H9 (cell line): ENCODE data around the gene ZMIZ1. TPM values are rescaled to one million over a fixed set of nuclear protein-coding genes. Genes with fewer than 3 reads are reported as not detected.

Source experiments
- DNase-seq: peaks from one replicate; pipeline ENCODE4 v3.0.0-alpha.2; 2017
- H2AFZ ChIP-seq: one replicate; pipeline ENCODE4 v1.6.1; 2013; ENCODE audit warnings: mild to moderate bottlenecking, low read length, control low read depth, moderate library complexity
- H2AK5ac ChIP-seq: 2 replicates; pipeline ENCODE4 v1.6.1; 2013; ENCODE audit warnings: low read length, control low read depth, mixed read lengths; ENCODE audit not compliant: insufficient read length
- H2BK120ac ChIP-seq: one replicate; pipeline ENCODE4 v1.6.1; 2013; ENCODE audit warnings: low read depth, mild to moderate bottlenecking, low read length, control low read depth, inconsistent platforms; ENCODE audit not compliant: poor library complexity, severe bottlenecking
- H2BK12ac ChIP-seq: 2 replicates; pipeline ENCODE4 v1.6.1; 2013; ENCODE audit warnings: low read length, control low read depth, mixed read lengths, low read depth; ENCODE audit not compliant: insufficient read length
- H2BK15ac ChIP-seq: 2 replicates; pipeline ENCODE4 v1.6.1; 2013; ENCODE audit warnings: low read depth, low read length, control low read depth
- H2BK20ac ChIP-seq: one replicate; pipeline ENCODE4 v1.6.1; 2013; ENCODE audit warnings: low read depth, mild to moderate bottlenecking, low read length, control low read depth, inconsistent platforms; ENCODE audit not compliant: poor library complexity, severe bottlenecking
- H2BK5ac ChIP-seq: 2 replicates; pipeline ENCODE4 v1.6.1; 2013; ENCODE audit warnings: low read length, control low read depth, mixed read lengths; ENCODE audit not compliant: insufficient read length
- H3K14ac ChIP-seq: 2 replicates; pipeline ENCODE4 v1.6.1; 2013; ENCODE audit warnings: low read length, control low read depth; ENCODE audit not compliant: insufficient read depth
- H3K18ac ChIP-seq: 2 replicates; pipeline ENCODE4 v1.6.1; 2013; ENCODE audit warnings: low read depth, mild to moderate bottlenecking, mixed read lengths, low read length, control low read depth; ENCODE audit not compliant: insufficient read length
- H3K23ac ChIP-seq: 2 replicates; pipeline ENCODE4 v1.6.1; 2013; ENCODE audit warnings: low read length, control low read depth, mixed read lengths, low read depth; ENCODE audit not compliant: insufficient read length
- H3K23me2 ChIP-seq: 2 replicates; pipeline ENCODE4 v1.6.1; 2013; ENCODE audit warnings: low read depth, mild to moderate bottlenecking, mixed read lengths, low read length, control low read depth; ENCODE audit not compliant: insufficient read length, poor library complexity, severe bottlenecking
- H3K27ac ChIP-seq: 2 replicates; pipeline ENCODE4 v1.5.1; 2013; ENCODE audit warnings: low read length, control low read depth, mixed read lengths, low read depth; ENCODE audit not compliant: insufficient read length
- H3K27me3 ChIP-seq: 2 replicates; pipeline ENCODE4 v1.6.1; 2013; ENCODE audit warnings: low read length, control low read depth, inconsistent platforms; ENCODE audit not compliant: insufficient read depth
- H3K4ac ChIP-seq: 2 replicates; pipeline ENCODE4 v1.6.1; 2013; ENCODE audit warnings: low read depth, mild to moderate bottlenecking, control low read depth, inconsistent platforms, low read length, moderate library complexity
- H3K4me1 ChIP-seq: 2 replicates; pipeline ENCODE4 v1.6.1; 2013; ENCODE audit warnings: low read length, control low read depth, inconsistent platforms; ENCODE audit not compliant: insufficient read depth
- H3K4me2 ChIP-seq: 2 replicates; pipeline ENCODE4 v1.6.1; 2013; ENCODE audit warnings: low read length, control low read depth, mixed read lengths; ENCODE audit not compliant: insufficient read length, insufficient read depth
- H3K56ac ChIP-seq: 2 replicates; pipeline ENCODE4 v1.6.1; 2013; ENCODE audit warnings: low read depth, mild to moderate bottlenecking, mixed read lengths, low read length, control low read depth; ENCODE audit not compliant: insufficient read length
- H3K79me1 ChIP-seq: 2 replicates; pipeline ENCODE4 v1.6.1; 2013; ENCODE audit warnings: low read depth, mild to moderate bottlenecking, moderate library complexity, low read length, control low read depth, inconsistent platforms; ENCODE audit not compliant: insufficient read depth, poor library complexity, severe bottlenecking
- H3K79me2 ChIP-seq: 2 replicates; pipeline ENCODE4 v1.6.1; 2013; ENCODE audit warnings: low read length, control low read depth, inconsistent platforms; ENCODE audit not compliant: insufficient read depth
- H3K9ac ChIP-seq: 2 replicates; pipeline ENCODE4 v1.6.1; 2013; ENCODE audit warnings: low read length, control low read depth, mixed read lengths; ENCODE audit not compliant: insufficient read length; ENCODE audit errors: extremely low read depth
- H3K9me3 ChIP-seq: one replicate; pipeline ENCODE4 v1.6.1; 2013; ENCODE audit warnings: low read depth, low read length, inconsistent platforms; ENCODE audit not compliant: control insufficient read depth
- H3T11ph ChIP-seq: one replicate; pipeline ENCODE4 v1.6.1; 2013; ENCODE audit warnings: mild to moderate bottlenecking, low read length, control low read depth, inconsistent platforms
- H4K20me1 ChIP-seq: one replicate; pipeline ENCODE4 v1.6.1; 2013; ENCODE audit not compliant: control insufficient read depth, insufficient read length, insufficient read depth
- H4K5ac ChIP-seq: 2 replicates; pipeline ENCODE4 v1.6.1; 2013; ENCODE audit warnings: low read depth, mild to moderate bottlenecking, mixed read lengths, low read length, control low read depth; ENCODE audit not compliant: insufficient read length
- H4K8ac ChIP-seq: replicated peaks from 2 replicates; pipeline ENCODE4 v1.6.1; 2013; ENCODE audit warnings: low read length, control low read depth, mixed read lengths, low read depth; ENCODE audit not compliant: insufficient read length
- H4K91ac ChIP-seq: 2 replicates; pipeline ENCODE4 v1.6.1; 2013; ENCODE audit warnings: low read depth, mild to moderate bottlenecking, moderate library complexity, mixed read lengths, low read length, control low read depth; ENCODE audit not compliant: insufficient read length
- H3K27ac Mint-ChIP-seq, 3 experiments: 2 replicates in 2 of 3; 3 replicates in 1 of 3; pipeline ENCODE4 v1.8.0; 2020 to 2021; ENCODE audit warnings: mixed read lengths in 3 of 3, mild to moderate bottlenecking in 1 of 3, moderate library complexity in 1 of 3
- H3K27me3 Mint-ChIP-seq: 2 replicates; pipeline ENCODE4 v1.8.0; 2021; ENCODE audit warnings: low read depth, mild to moderate bottlenecking, moderate library complexity, mixed read lengths
- H3K36me3 Mint-ChIP-seq, 3 experiments: 2 replicates in 2 of 3; 3 replicates in 1 of 3; pipeline ENCODE4 v1.8.0; 2020 to 2021; ENCODE audit warnings: low read depth in 3 of 3, mixed read lengths in 3 of 3; ENCODE audit not compliant: insufficient read depth in 1 of 3
- H3K4me1 Mint-ChIP-seq, 2 experiments: 2 replicates each; pipeline ENCODE4 v1.8.0; 2020; ENCODE audit warnings: mixed read lengths in 2 of 2
- H3K4me3 Mint-ChIP-seq, 2 experiments: 2 replicates in 1 of 2; 3 replicates in 1 of 2; pipeline ENCODE4 v1.8.0; 2020 to 2021; ENCODE audit warnings: mild to moderate bottlenecking in 2 of 2, mixed read lengths in 2 of 2, moderate library complexity in 1 of 2
- H3K9me3 Mint-ChIP-seq, 2 experiments: 2 replicates in 1 of 2; 3 replicates in 1 of 2; pipeline ENCODE4 v1.8.0; 2020; ENCODE audit warnings: mild to moderate bottlenecking in 2 of 2, mixed read lengths in 2 of 2, moderate library complexity in 1 of 2
- CTCF ChIP-seq: fragments of 200-600 bp; sonication (generic); conservative IDR thresholded peaks from 3 replicates; pipeline ENCODE4 v1.8.0; 2021; ENCODE audit warnings: antibody characterized with exemption, mild to moderate bottlenecking
- WGBS: extraction: QIAGEN DNeasy Blood & Tissue Kit; methylation state at CpG from one replicate; pipeline ENCODE4 v1.1.7; 2013; ENCODE audit warnings: missing lambda C conversion rate, low lambda C conversion rate, mixed read lengths; ENCODE audit not compliant: insufficient read length; ENCODE audit errors: extremely low coverage; 5-methylcytosine and 5-hydroxymethylcytosine counted together
- total RNA-seq: library from RNA; stranded (reverse); gene quantifications from 2 replicates; pipeline ENCODE4 v1.2.1, GENCODE V29; 2021

Gene ZMIZ1
- total RNA-seq, 1 experiment from 2014 or later, result 36.9 TPM

GRCh38 chr10:79097021-79097872 is 28.5 kb downstream of the ZMIZ1 start:
- H2AFZ ChIP-seq, result no peak overlapping the region
- H3T11ph ChIP-seq, result no peak overlapping the region
- no peaks in the 10 kb centered on the region for H3K9me3 ChIP-seq
- peaks cover 13% of the 10 kb centered on the region; the same call in 1 of the 2 replicates for H3K79me2 ChIP-seq
- peaks cover 8% of the 10 kb centered on the region; the same call in 1 of the 2 replicates for H3K4me1 ChIP-seq
- H2BK20ac ChIP-seq, result no peak overlapping the region
- H2BK120ac ChIP-seq, result no peak overlapping the region
- Mint-ChIP-seq H3K27me3 (no peaks in the 10 kb centered on the region), H3K4me1 (peaks cover 51 to 72% of the 10 kb centered on the region in 2 experiments), H3K4me3 (no peak overlapping the region), H3K27ac (peak overlapping the region in 2 of 3 experiments; percentile 57 to 91; a peak in 3 of 7 replicates), H3K36me3 (peaks cover 0 to 8% (median 0%) of the 10 kb centered on the region in 3 experiments; a peak in 4 of 7 replicates), H3K9me3 (no peaks in the 10 kb centered on the region; a peak in 1 of 5 replicates)
- H3K4me2 ChIP-seq, result no peak overlapping the region
- no peak for TF ChIP-seq CTCF
- no peak overlapping the region for H3K14ac ChIP-seq
- no peaks in the 10 kb centered on the region for H4K20me1 ChIP-seq
- no peaks in the 10 kb centered on the region for H3K23me2 ChIP-seq
- no peak overlapping the region for H4K5ac ChIP-seq
- no peak overlapping the region for H4K8ac ChIP-seq
- no peak overlapping the region for H2BK5ac ChIP-seq
- H4K91ac ChIP-seq, result no peak overlapping the region
- no CpG with 5 or more reads among the region's 11 CpGs for WGBS
- H3K79me1 ChIP-seq, result peaks cover 7% of the 10 kb centered on the region
- H2BK15ac ChIP-seq, result no peak overlapping the region
- no peak overlapping the region for H3K18ac ChIP-seq
- H3K56ac ChIP-seq, result no peak overlapping the region
- H3K9ac ChIP-seq, result no peak overlapping the region
- H2AK5ac ChIP-seq, result no peak overlapping the region
- H3K4ac ChIP-seq, result no peak overlapping the region
- H2BK12ac ChIP-seq, result no peak overlapping the region
- no peak overlapping the region for H3K27ac ChIP-seq
- no peak overlapping the region for H3K23ac ChIP-seq
- DNase-seq, result no peak
- no peaks in the 10 kb centered on the region for H3K27me3 ChIP-seq
